K562 (cell line): ENCODE results near the gene POLD1. TPM values are rescaled to one million over a fixed set of nuclear protein-coding genes. Genes with fewer than 3 reads are reported as not detected.

Source experiments
- CHD7 ChIP-seq: fragments of 200-600 bp; sonication (generic); IDR thresholded peaks from one replicate; pipeline ENCODE4 v1.6.1; 2012; ENCODE audit warnings: mild to moderate bottlenecking, low read depth, low read length, inconsistent platforms
- HOMEZ ChIP-seq: fragments of 250-450 bp; sonication (Bioruptor Pico); IDR thresholded peaks from 2 replicates; pipeline ENCODE4 v1.4.0; 2020; ENCODE audit warnings: mild to moderate bottlenecking, moderate library complexity
- KLF10 ChIP-seq: fragments of 250-450 bp; sonication (Bioruptor Pico); IDR thresholded peaks from 2 replicates; pipeline ENCODE4 v1.6.1; 2021; ENCODE audit warnings: matching md5 sums
- NFE2 ChIP-seq: IDR thresholded peaks from 2 replicates; pipeline ENCODE4 v1.6.1; 2014; ENCODE audit warnings: antibody characterized with exemption, low read depth
- NRF1 ChIP-seq, 2 experiments: fragments of 450-650 bp; IDR thresholded peaks in 1 of 2; conservative IDR thresholded peaks in 1 of 2; 2 replicates each; pipeline ENCODE4 v1.6.1; 2014; ENCODE audit warnings: mild to moderate bottlenecking in 2 of 2
- RBM34 ChIP-seq: fragments of 200-400 bp; formaldehyde crosslinking; IDR thresholded peaks from 2 replicates; pipeline ENCODE4 v1.6.1; 2018; ENCODE audit warnings: low read length, borderline replicate concordance; ENCODE audit not compliant: insufficient read depth
- TBL1XR1 ChIP-seq, 2 experiments: IDR thresholded peaks; 2 replicates each; pipeline ENCODE4 v1.6.1; 2012; ENCODE audit warnings: improper control_type of control experiment in 2 of 2, low read length in 2 of 2, mild to moderate bottlenecking in 1 of 2
- UBTF ChIP-seq, 2 experiments: IDR thresholded peaks; 2 replicates each; pipeline ENCODE4 v1.6.1; 2012; ENCODE audit warnings: improper control_type of control experiment in 2 of 2, low read depth in 2 of 2, low read length in 2 of 2, borderline replicate concordance in 1 of 2
- XRCC5 ChIP-seq: fragments of 200-400 bp; formaldehyde crosslinking; IDR thresholded peaks from 2 replicates; pipeline ENCODE4 v1.6.1; 2017; ENCODE audit warnings: low read depth, mild to moderate bottlenecking, low read length
- ZNF12 ChIP-seq: sonication (generic); formaldehyde crosslinking; IDR thresholded peaks from 2 replicates; pipeline ENCODE4 v1.4.0; 2020; ENCODE audit warnings: mild to moderate bottlenecking, missing genetic modification reagents
- polyA plus RNA-seq, 8 experiments: library from polyadenylated mRNA; depleted of rRNA in 4 of 8; stranded (reverse) in 5 of 8; unstranded in 3 of 8; fragments of >200 nt; fragmentation: Nextera tagmentation in 2 of 8; fragmentation: Illumina TruSeq in 1 of 8; extraction: Ambion mirVana in 2 of 8; extraction: Trizol in 1 of 8; gene quantifications; 2 replicates each; pipeline versions ENCODE4 v1.2.1 to v1.2.3, GENCODE V29; 2011 to 2014; ENCODE audit warnings: inconsistent platforms in 1 of 8, missing spikeins in 1 of 8
- total RNA-seq, 7 experiments: library from RNA; depleted of rRNA in 6 of 7; stranded (reverse); fragments of >200 nt in 6 of 7; fragmentation: Illumina TruSeq in 2 of 7; extraction: Trizol in 2 of 7; gene quantifications; 2 replicates each; pipeline versions ENCODE4 v1.2.1 to v1.2.3, GENCODE V29; 2011 to 2021; ENCODE audit warnings: low replicate concordance in 1 of 7

POLD1 gene
- total and polyA plus RNA-seq, 9 of the 15 experiments (the other 6 are each of a cell fraction or from before 2014, with no cell fraction given) = 1.3 to 312 (median 47.8) TPM

GRCh38 chr19:50383852-50384684 lies at the start of gene POLD1 (continued):
- TF ChIP-seq CHD7 = no peak
- TF ChIP-seq TBL1XR1 (IDR thresholded peaks at IDR 0.05; ENCODE audit: low read length in 2 of 2) = peak in 1 of 2 experiments; percentile 32; a peak in 1 of 4 replicates
- TF ChIP-seq HOMEZ (CRISPR knock-in tag) = no peak
- TF ChIP-seq NFE2 = no peak
- TF ChIP-seq NRF1 (conservative IDR thresholded peaks at IDR 0.05 in 1 of 2, IDR thresholded peaks at IDR 0.05 in 1 of 2) = peak; percentile 97 to 98
- TF ChIP-seq ZNF12 (CRISPR knock-in tag) = no peak; the same call in 1 of the 2 replicates
- TF ChIP-seq RBM34 = peak; percentile 77; the same call in 1 of the 2 replicates
- TF ChIP-seq XRCC5 = no peak
- TF ChIP-seq KLF10 (CRISPR knock-in tag) = peak; percentile 79
- no peak for TF ChIP-seq UBTF (IDR thresholded peaks at IDR 0.05; ENCODE audit: borderline replicate concordance in 1 of 2, low read depth in 2 of 2, low read length in 2 of 2)
